HEK293T (cell line): ENCODE measurements around the gene IL1RL1.

Experiments used
- BHLHE40 ChIP-seq: fragments of 450-650 bp; IDR thresholded peaks from 2 replicates; pipeline ENCODE4 v1.6.1; 2016; ENCODE audit warnings: mild to moderate bottlenecking, moderate library complexity, borderline replicate concordance
- CTBP1 ChIP-seq: fragments of 450-650 bp; IDR thresholded peaks from 2 replicates; pipeline ENCODE4 v1.6.1; 2016; ENCODE audit warnings: borderline replicate concordance
- ELF4 ChIP-seq: fragments of 450-650 bp; IDR thresholded peaks from 2 replicates; pipeline ENCODE4 v1.6.1; 2017; ENCODE audit warnings: antibody characterized with exemption
- FOXA1 ChIP-seq: fragments of 450-650 bp; IDR thresholded peaks from 2 replicates; pipeline ENCODE4 v1.6.1; 2016; ENCODE audit warnings: mild to moderate bottlenecking
- FOXK2 ChIP-seq: fragments of 450-650 bp; IDR thresholded peaks from 2 replicates; pipeline ENCODE4 v1.6.1; 2016; ENCODE audit warnings: mild to moderate bottlenecking
- HDGF ChIP-seq: fragments of 450-650 bp; IDR thresholded peaks from 2 replicates; pipeline ENCODE4 v1.6.1; 2017; ENCODE audit warnings: antibody characterized with exemption, borderline replicate concordance
- L3MBTL2 ChIP-seq: fragments of 450-650 bp; conservative IDR thresholded peaks from 2 replicates; pipeline ENCODE4 v1.6.1; 2016; ENCODE audit warnings: mild to moderate bottlenecking
- SP1 ChIP-seq: fragments of 450-650 bp; IDR thresholded peaks from 2 replicates; pipeline ENCODE4 v1.6.1; 2017
- SUZ12 ChIP-seq: fragments of 450-650 bp; IDR thresholded peaks from 2 replicates; pipeline ENCODE4 v1.6.1; 2016; ENCODE audit warnings: mild to moderate bottlenecking
- TARDBP ChIP-seq: fragments of 450-650 bp; IDR thresholded peaks from 2 replicates; pipeline ENCODE4 v1.6.1; 2016
- ZNF384 ChIP-seq: fragments of 450-650 bp; IDR thresholded peaks from 2 replicates; pipeline ENCODE4 v1.6.1; 2016

- no peak for TF ChIP-seq BHLHE40
- no peak for TF ChIP-seq FOXK2
- TF ChIP-seq SP1 = no peak
- no peak for TF ChIP-seq L3MBTL2
- TF ChIP-seq TARDBP = no peak
- TF ChIP-seq FOXA1 = no peak
- no peak for TF ChIP-seq CTBP1
- no peak for TF ChIP-seq ZNF384
- no peak for TF ChIP-seq HDGF
- TF ChIP-seq SUZ12 = no peak
- no peak for TF ChIP-seq ELF4
Observed at GRCh38 chr2:102267774-102268173, 43.6 kb upstream of the IL1RL1 start.
